HepG2 (cell line): Measurements from ENCODE around the gene RPL27A. TPM values are rescaled to one million over a fixed set of nuclear protein-coding genes. Genes with fewer than 3 reads are reported as not detected.

Source experiments
- ATAC-seq: fragments of 200-7000 bp; cut with Tn5 transposase; 3 replicates; pipeline ENCODE4 v1.9.1; 2020; ENCODE audit warnings: mild to moderate bottlenecking, moderate library complexity
- BruUV-seq: library from RNA; stranded (reverse); fragments of 400-500 nt; replicated peaks from 2 replicates; lab custom pipeline; 2021; lab: Mats Ljungman, UMichigan
- CTCF ChIA-PET: fragments of 300-600 bp; formaldehyde crosslinking; extraction: SDS; loops from one replicate; lab custom pipeline; 2021; ENCODE audit warnings: low total read pairs, inconsistent platforms, low intra/inter-chr PET ratio; lab: Yijun Ruan, JAX
- POLR2A ChIA-PET: fragments of 350-600 bp; sonication (Branson Sonifier 250); formaldehyde crosslinking; loops from one replicate; lab custom pipeline; 2020; ENCODE audit warnings: antibody characterized with exemption, inconsistent platforms; lab: Yijun Ruan, JAX
- DNase-seq: peaks from one replicate; pipeline ENCODE4 v3.0.0-alpha.2; 2015; ENCODE audit warnings: low spot score
- FAIRE-seq: peaks from 3 replicates; lab custom pipeline; 2011; peaks lifted over from hg19 to GRCh38; lab: Jason Lieb, UNC
- H2AFZ ChIP-seq: one replicate; pipeline ENCODE4 v1.6.1; 2011; ENCODE audit warnings: low read length, inconsistent platforms
- H3K27ac ChIP-seq: fragments of 300-600 bp; 3 replicates; pipeline ENCODE4 v1.8.0; 2011; ENCODE audit warnings: mixed run types, mild to moderate bottlenecking, mixed read lengths, low read length, inconsistent platforms; ENCODE audit not compliant: insufficient read depth; ENCODE audit errors: extremely low read length
- H3K27me3 ChIP-seq, 2 experiments: fragments of 200-600 bp in 1 of 2; 2 replicates in 1 of 2; 3 replicates in 1 of 2; pipeline versions ENCODE4 v1.6.0 to v1.8.0; 2011; ENCODE audit warnings: low read length in 2 of 2, mild to moderate bottlenecking in 2 of 2, moderate library complexity in 2 of 2, inconsistent platforms in 1 of 2; ENCODE audit not compliant: insufficient read depth in 2 of 2, control insufficient read depth in 1 of 2
- H3K36me3 ChIP-seq, 2 experiments: fragments of 200-600 bp in 1 of 2; replicated peaks in 1 of 2; 2 replicates in 1 of 2; 3 replicates in 1 of 2; pipeline versions ENCODE4 v1.5.1 to v1.8.0; 2011; ENCODE audit warnings: low read length in 2 of 2, inconsistent platforms in 1 of 2; ENCODE audit not compliant: insufficient read depth in 2 of 2, control insufficient read depth in 1 of 2
- H3K4me1 ChIP-seq: 2 replicates; pipeline ENCODE4 v1.5.1; 2012; ENCODE audit warnings: low read length, inconsistent platforms; ENCODE audit not compliant: insufficient read depth
- H3K4me2 ChIP-seq: 2 replicates; pipeline ENCODE4 v1.6.0; 2011; ENCODE audit warnings: low read depth, low read length, inconsistent platforms
- H3K4me3 ChIP-seq, 3 experiments: fragments of 200-600 bp in 1 of 3; sonication (generic), shearing (Covaris generic) in 1 of 3; replicated peaks in 1 of 3; 2 replicates each; pipeline ENCODE4 v1.5.1; 2011 to 2016; ENCODE audit warnings: low read length in 3 of 3, inconsistent platforms in 2 of 3, low read depth in 2 of 3, mild to moderate bottlenecking in 2 of 3, control low read depth in 1 of 3, mixed read lengths in 1 of 3; ENCODE audit not compliant: insufficient read depth in 1 of 3
- H3K79me2 ChIP-seq: one replicate; pipeline ENCODE4 v1.6.1; 2011; ENCODE audit warnings: low read length, inconsistent platforms; ENCODE audit not compliant: insufficient read depth
- H3K9ac ChIP-seq: 2 replicates; pipeline ENCODE4 v1.6.0; 2011; ENCODE audit warnings: mild to moderate bottlenecking, low read depth, low read length, inconsistent platforms; ENCODE audit not compliant: insufficient read depth
- H3K9me3 ChIP-seq: 2 replicates; pipeline ENCODE4 v1.5.1; 2012; ENCODE audit warnings: mild to moderate bottlenecking, low read length
- H4K20me1 ChIP-seq: 2 replicates; pipeline ENCODE4 v1.6.0; 2011; ENCODE audit warnings: inconsistent platforms, mild to moderate bottlenecking, low read length, moderate library complexity; ENCODE audit not compliant: insufficient read depth
- AHR ChIP-seq: IDR thresholded peaks from 2 replicates; pipeline ENCODE4 v1.6.1; 2018; ENCODE audit warnings: missing genetic modification reagents, missing compliant biosample characterization
- EHMT2 ChIP-seq: fragments of 200-600 bp; sonication (generic); IDR thresholded peaks from 2 replicates; pipeline ENCODE4 v1.7.0; 2017; ENCODE audit warnings: antibody characterized with exemption, low read depth, low read length, borderline replicate concordance
- GABPB1 ChIP-seq: IDR thresholded peaks from 2 replicates; pipeline ENCODE4 v1.6.1; 2016; ENCODE audit warnings: mild to moderate bottlenecking, missing genetic modification reagents, moderate library complexity, missing compliant biosample characterization
- HNRNPH1 ChIP-seq: fragments of 200-400 bp; formaldehyde crosslinking; optimal IDR thresholded peaks from 2 replicates; pipeline ENCODE3; 2017; ENCODE audit warnings: mild to moderate bottlenecking, low read depth, low read length
- JARID2 ChIP-seq: sonication (generic); formaldehyde crosslinking; IDR thresholded peaks from 2 replicates; pipeline ENCODE4 v1.8.1; 2023; ENCODE audit warnings: missing genetic modification reagents, inconsistent platforms; ENCODE audit not compliant: insufficient replicate concordance
- KDM2A ChIP-seq: sonication (generic); formaldehyde crosslinking; IDR thresholded peaks from 2 replicates; pipeline ENCODE4 v1.4.0; 2020; ENCODE audit warnings: low read depth, missing genetic modification reagents, borderline replicate concordance
- KMT2A ChIP-seq: sonication (generic); formaldehyde crosslinking; IDR thresholded peaks from 2 replicates; pipeline ENCODE4 v1.4.0; 2020; ENCODE audit warnings: missing genetic modification reagents
- POGZ ChIP-seq: sonication (generic); formaldehyde crosslinking; IDR thresholded peaks from 2 replicates; pipeline ENCODE4 v1.4.0; 2020; ENCODE audit warnings: mild to moderate bottlenecking, missing genetic modification reagents
- SALL1 ChIP-seq: sonication (generic); formaldehyde crosslinking; IDR thresholded peaks from 2 replicates; pipeline ENCODE4 v1.8.0; 2022; ENCODE audit warnings: mild to moderate bottlenecking, missing genetic modification reagents
- SKI ChIP-seq: fragments of 450-650 bp; IDR thresholded peaks from one replicate; pipeline ENCODE4 v1.6.1; 2018; ENCODE audit warnings: mild to moderate bottlenecking; ENCODE audit not compliant: partially characterized antibody
- TARDBP ChIP-seq: sonication (generic); formaldehyde crosslinking; IDR thresholded peaks from 2 replicates; pipeline ENCODE4 v1.8.0; 2022; ENCODE audit warnings: mild to moderate bottlenecking, missing genetic modification reagents
- THYN1 ChIP-seq: sonication (generic); formaldehyde crosslinking; IDR thresholded peaks from 2 replicates; pipeline ENCODE4 v1.8.1; 2023; ENCODE audit warnings: low read depth, mild to moderate bottlenecking, moderate library complexity, missing genetic modification reagents, borderline replicate concordance
- TMF1 ChIP-seq: sonication (generic); formaldehyde crosslinking; IDR thresholded peaks from 2 replicates; pipeline ENCODE4 v1.8.1; 2022; ENCODE audit warnings: low read depth, missing genetic modification reagents
- ZNF296 ChIP-seq: sonication (generic); formaldehyde crosslinking; conservative IDR thresholded peaks from 2 replicates; pipeline ENCODE4 v1.5.0; 2020; ENCODE audit warnings: mild to moderate bottlenecking, missing genetic modification reagents
- ZNF564 ChIP-seq: sonication (generic); formaldehyde crosslinking; IDR thresholded peaks from 2 replicates; pipeline ENCODE4 v1.8.1; 2023; ENCODE audit warnings: mild to moderate bottlenecking, missing genetic modification reagents
- WGBS: methylation state at CpG from one replicate; pipeline ENCODE4 v1.1.6; 2017; ENCODE audit warnings: low lambda C conversion rate; 5-methylcytosine and 5-hydroxymethylcytosine counted together
- in situ Hi-C: cut with HindIII; loops from 2 replicates; pipeline ENCODE4 v1.10.0; 2017; ENCODE audit warnings: low pct_unique_long_range_greater_than_20kb; ENCODE audit not compliant: extremely low pct_ligation_motif_present
- intact Hi-C: fragments of 100-400 bp; cut with micrococcal nuclease; formaldehyde crosslinking; loops from one replicate; pipeline ENCODE4 v1.10.0; 2022; ENCODE audit not compliant: unreplicated experiment
- polyA plus RNA-seq, 8 experiments: library from polyadenylated mRNA; depleted of rRNA in 3 of 8; stranded (reverse) in 7 of 8; unstranded in 1 of 8; fragments of >200 nt; fragmentation: Illumina TruSeq in 4 of 8; extraction: Trizol in 4 of 8; gene quantifications; 2 replicates each; pipeline versions ENCODE4 v1.2.1 to v1.2.3, GENCODE V29; 2011 to 2016; ENCODE audit warnings: low read depth in 4 of 8, missing spikeins in 1 of 8, mixed read lengths in 1 of 8; ENCODE audit not compliant: insufficient read depth in 1 of 8
- total RNA-seq, 5 experiments: library from RNA; depleted of rRNA; stranded (reverse); fragments of >200 nt; fragmentation: Illumina TruSeq; extraction: Trizol; gene quantifications; 2 replicates each; pipeline ENCODE4 v1.2.3, GENCODE V29; 2016; ENCODE audit warnings: low read depth in 1 of 5
- TF ChIP-seq, protein P1 (sequence below): sonication (generic); formaldehyde crosslinking; IDR thresholded peaks from 2 replicates; pipeline ENCODE4 v1.5.0; 2020; ENCODE audit warnings: missing genetic modification reagents
- TF ChIP-seq, protein P2 (sequence below): sonication (generic); formaldehyde crosslinking; IDR thresholded peaks from 2 replicates; pipeline ENCODE4 v1.4.0; 2020; ENCODE audit warnings: missing genetic modification reagents

Gene RPL27A
- total and polyA plus RNA-seq, 2 of the 13 experiments (the other 11 are each of a cell fraction or from before 2014, with no cell fraction given) = 1,531 to 2,153 TPM

DNA sequence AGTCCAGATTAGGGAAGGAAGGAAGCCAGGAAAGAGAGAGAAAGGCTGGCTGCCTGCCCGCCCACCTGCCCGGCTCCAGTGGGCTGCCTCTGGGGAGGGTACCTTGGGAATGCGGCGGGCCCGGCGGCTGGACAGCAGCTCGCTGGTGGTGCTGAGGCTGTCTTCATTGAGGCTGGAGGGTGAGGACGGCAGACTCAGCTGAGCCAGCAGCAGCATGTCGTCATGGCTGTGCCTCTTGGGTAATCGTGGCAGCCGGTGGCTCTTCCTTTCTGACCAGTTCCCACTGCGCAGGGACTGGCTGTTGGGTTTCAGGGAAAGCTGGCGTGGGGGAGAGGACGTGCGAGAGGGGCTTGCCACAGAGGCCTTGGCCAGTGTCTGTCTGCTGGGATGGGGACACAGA lies 32.9 kb downstream of the RPL27A start:
- no peaks in the 10 kb centered on the region for H4K20me1 ChIP-seq
- ChIA-PET CTCF (no interaction called here), POLR2A (interaction anchor here (2.4 to 5.5 kb wide), 2 partner anchors 16 to 27 kb away, joined by 9 to 35 read pairs; no protein-coding TSS in a partner anchor)
- intact Hi-C loops = no loop called here
- in situ Hi-C loops = no loop called here
- no peak overlapping the region for H3K4me2 ChIP-seq
- H3K4me1 ChIP-seq = peaks cover 77% of the 10 kb centered on the region
- BruUV-seq = no TSS peak
- no peaks in the 10 kb centered on the region for H3K27me3 ChIP-seq
- no peak overlapping the region for H3K4me3 ChIP-seq
- H3K36me3 ChIP-seq = peaks cover 0 to 10% of the 10 kb centered on the region in 2 experiments; a peak in 2 of 5 replicates
- ATAC-seq (no peak), DNase-seq (no peak), FAIRE-seq (no peak)
- no peaks in the 10 kb centered on the region for H3K79me2 ChIP-seq
- H3K9ac ChIP-seq = no peak overlapping the region
- 97% methylated on average over 9 of the region's 15 CpGs for whole genome bisulfite sequencing
- no peak overlapping the region for H3K27ac ChIP-seq
- TF ChIP-seq THYN1 (no peak), KMT2A (CRISPR knock-in tag) (no peak), HNRNPH1 (no peak), TMF1 (no peak), GABPB1 (CRISPR knock-in tag) (0 out of 2 replicates have a peak, but pooled peaks have one; percentile 10), SKI (no peak)
- H2AFZ ChIP-seq = no peak overlapping the region
- no peaks in the 10 kb centered on the region for H3K9me3 ChIP-seq

DNA sequence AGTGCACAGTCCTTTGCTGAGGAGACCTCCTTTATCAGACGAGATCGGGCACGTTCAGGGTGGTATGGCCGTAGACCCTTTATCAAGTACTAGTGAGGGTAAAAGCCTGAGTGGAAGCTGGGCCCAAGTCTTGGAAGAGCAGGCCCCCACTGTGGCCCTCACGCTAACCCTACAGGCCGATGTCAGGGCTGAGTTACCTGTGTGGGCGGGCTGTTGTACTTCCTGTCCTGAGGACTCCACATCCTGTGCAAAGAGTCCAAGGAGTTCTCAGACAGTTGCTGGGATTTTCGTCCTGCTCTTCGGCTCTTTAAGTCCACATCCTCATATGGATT lies 34.9 kb downstream of the RPL27A start:
- H3K79me2 ChIP-seq = no peaks in the 10 kb centered on the region
- ChIA-PET POLR2A (interaction anchor here (1.0 to 5.5 kb wide), 8 partner anchors 9 to 96 kb away, joined by 3 to 35 read pairs (median 4); partner anchors contain the start of genes RPL27A and TRIM66), CTCF (no interaction called here)
- in situ Hi-C loops = no loop called here
- no peaks in the 10 kb centered on the region for H4K20me1 ChIP-seq
- H3K4me3 ChIP-seq = peak overlapping the region in 1 of 3 experiments; percentile 29; a peak in 2 of 6 replicates
- H3K4me2 ChIP-seq = peak overlapping the region; percentile 66
- H3K27me3 ChIP-seq = no peaks in the 10 kb centered on the region
- peaks cover 97% of the 10 kb centered on the region for H3K4me1 ChIP-seq
- 71% methylated on average over 6 of the region's 9 CpGs for WGBS
- DNase-seq (no peak), ATAC-seq (peak; percentile 46), FAIRE-seq (no peak)
- intact Hi-C loops = no loop called here
- H3K9ac ChIP-seq = peak overlapping the region; percentile 61
- H2AFZ ChIP-seq = peak overlapping the region; percentile 97
- H3K36me3 ChIP-seq = peaks cover 0 to 2% of the 10 kb centered on the region in 2 experiments; a peak in 1 of 5 replicates
- no TSS peak for BruUV-seq
- peak overlapping the region; percentile 86 for H3K27ac ChIP-seq
- H3K9me3 ChIP-seq = no peaks in the 10 kb centered on the region
- TF ChIP-seq, protein P1, sequence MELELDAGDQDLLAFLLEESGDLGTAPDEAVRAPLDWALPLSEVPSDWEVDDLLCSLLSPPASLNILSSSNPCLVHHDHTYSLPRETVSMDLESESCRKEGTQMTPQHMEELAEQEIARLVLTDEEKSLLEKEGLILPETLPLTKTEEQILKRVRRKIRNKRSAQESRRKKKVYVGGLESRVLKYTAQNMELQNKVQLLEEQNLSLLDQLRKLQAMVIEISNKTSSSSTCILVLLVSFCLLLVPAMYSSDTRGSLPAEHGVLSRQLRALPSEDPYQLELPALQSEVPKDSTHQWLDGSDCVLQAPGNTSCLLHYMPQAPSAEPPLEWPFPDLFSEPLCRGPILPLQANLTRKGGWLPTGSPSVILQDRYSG (CRISPR knock-in tag) = no peak
- TF ChIP-seq ZNF296 (CRISPR knock-in tag) = no peak
- no peak for TF ChIP-seq ZNF564 (CRISPR knock-in tag)
- peak; percentile 28; the same call in 1 of the 2 replicates for TF ChIP-seq KDM2A
- peak; percentile 16 for TF ChIP-seq JARID2 (CRISPR knock-in tag)
- peak; percentile 10; the same call in 1 of the 2 replicates for TF ChIP-seq SALL1 (CRISPR knock-in tag)
- no peak for TF ChIP-seq TARDBP (CRISPR knock-in tag)
- TF ChIP-seq POGZ = 0 out of 2 replicates have a peak, but pooled peaks have one; percentile 12
- TF ChIP-seq EHMT2 = no peak
- TF ChIP-seq, protein P2, sequence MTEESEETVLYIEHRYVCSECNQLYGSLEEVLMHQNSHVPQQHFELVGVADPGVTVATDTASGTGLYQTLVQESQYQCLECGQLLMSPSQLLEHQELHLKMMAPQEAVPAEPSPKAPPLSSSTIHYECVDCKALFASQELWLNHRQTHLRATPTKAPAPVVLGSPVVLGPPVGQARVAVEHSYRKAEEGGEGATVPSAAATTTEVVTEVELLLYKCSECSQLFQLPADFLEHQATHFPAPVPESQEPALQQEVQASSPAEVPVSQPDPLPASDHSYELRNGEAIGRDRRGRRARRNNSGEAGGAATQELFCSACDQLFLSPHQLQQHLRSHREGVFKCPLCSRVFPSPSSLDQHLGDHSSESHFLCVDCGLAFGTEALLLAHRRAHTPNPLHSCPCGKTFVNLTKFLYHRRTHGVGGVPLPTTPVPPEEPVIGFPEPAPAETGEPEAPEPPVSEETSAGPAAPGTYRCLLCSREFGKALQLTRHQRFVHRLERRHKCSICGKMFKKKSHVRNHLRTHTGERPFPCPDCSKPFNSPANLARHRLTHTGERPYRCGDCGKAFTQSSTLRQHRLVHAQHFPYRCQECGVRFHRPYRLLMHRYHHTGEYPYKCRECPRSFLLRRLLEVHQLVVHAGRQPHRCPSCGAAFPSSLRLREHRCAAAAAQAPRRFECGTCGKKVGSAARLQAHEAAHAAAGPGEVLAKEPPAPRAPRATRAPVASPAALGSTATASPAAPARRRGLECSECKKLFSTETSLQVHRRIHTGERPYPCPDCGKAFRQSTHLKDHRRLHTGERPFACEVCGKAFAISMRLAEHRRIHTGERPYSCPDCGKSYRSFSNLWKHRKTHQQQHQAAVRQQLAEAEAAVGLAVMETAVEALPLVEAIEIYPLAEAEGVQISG = 0 out of 2 replicates have a peak, but pooled peaks have one; percentile 57
- no peak for TF ChIP-seq AHR (CRISPR knock-in tag)
